Esophagus (tissue), 2 donors: ENCODE data around the gene LOXHD1. TPM values are rescaled to one million over a fixed set of nuclear protein-coding genes. Genes with fewer than 3 reads are reported as not detected.

Experiments
- H3K27ac ChIP-seq, 2 donors: one replicate each; pipeline ENCODE4 v1.5.1; 2013; ENCODE audit warnings: low read depth in 2 of 2, mild to moderate bottlenecking in 2 of 2, inconsistent platforms in 1 of 2, low read length in 1 of 2, moderate library complexity in 1 of 2
- H3K27me3 ChIP-seq, 2 donors: one replicate each; pipeline ENCODE4 v1.6.1; 2013; ENCODE audit warnings: low read length in 2 of 2, control low read depth in 1 of 2, mild to moderate bottlenecking in 1 of 2; ENCODE audit not compliant: insufficient read depth in 2 of 2, control insufficient read depth in 1 of 2
- H3K36me3 ChIP-seq, 2 donors: one replicate each; pipeline ENCODE4 v1.6.1; 2013; ENCODE audit warnings: low read length in 1 of 2; ENCODE audit not compliant: control insufficient read depth in 2 of 2, insufficient read depth in 2 of 2
- H3K4me1 ChIP-seq, 2 donors: one replicate each; pipeline ENCODE4 v1.6.1; 2013; ENCODE audit warnings: low read length in 1 of 2; ENCODE audit not compliant: control insufficient read depth in 2 of 2, insufficient read depth in 2 of 2
- H3K4me3 ChIP-seq, 2 donors: one replicate each; pipeline ENCODE4 v1.5.1; 2013; ENCODE audit warnings: low read length in 2 of 2, mild to moderate bottlenecking in 2 of 2, low read depth in 1 of 2, moderate library complexity in 1 of 2
- H3K9me3 ChIP-seq, 2 donors: one replicate each; pipeline ENCODE4 v1.6.1; 2013; ENCODE audit warnings: mild to moderate bottlenecking in 2 of 2, low read depth in 1 of 2, low read length in 1 of 2, moderate library complexity in 1 of 2; ENCODE audit not compliant: control insufficient read depth in 2 of 2, insufficient read depth in 1 of 2
- WGBS, 2 donors: extraction: QIAGEN DNeasy Blood & Tissue Kit; methylation state at CpG; one replicate each; pipeline ENCODE4 v1.1.7; 2013; 5-methylcytosine and 5-hydroxymethylcytosine counted together
- polyA plus RNA-seq, 2 donors: library from polyadenylated mRNA; stranded (reverse); fragments of 200-250 nt; gene quantifications; one replicate each; pipeline ENCODE4 v1.2.3, GENCODE V29; 2013
- donor health status: healthy with polysubstance abuse.
- donor health status: Bipolar disorder and iron deficiency.

Gene LOXHD1
- polyA plus RNA-seq, 2 donors: 0.02 to 0.04 TPM

DNA sequence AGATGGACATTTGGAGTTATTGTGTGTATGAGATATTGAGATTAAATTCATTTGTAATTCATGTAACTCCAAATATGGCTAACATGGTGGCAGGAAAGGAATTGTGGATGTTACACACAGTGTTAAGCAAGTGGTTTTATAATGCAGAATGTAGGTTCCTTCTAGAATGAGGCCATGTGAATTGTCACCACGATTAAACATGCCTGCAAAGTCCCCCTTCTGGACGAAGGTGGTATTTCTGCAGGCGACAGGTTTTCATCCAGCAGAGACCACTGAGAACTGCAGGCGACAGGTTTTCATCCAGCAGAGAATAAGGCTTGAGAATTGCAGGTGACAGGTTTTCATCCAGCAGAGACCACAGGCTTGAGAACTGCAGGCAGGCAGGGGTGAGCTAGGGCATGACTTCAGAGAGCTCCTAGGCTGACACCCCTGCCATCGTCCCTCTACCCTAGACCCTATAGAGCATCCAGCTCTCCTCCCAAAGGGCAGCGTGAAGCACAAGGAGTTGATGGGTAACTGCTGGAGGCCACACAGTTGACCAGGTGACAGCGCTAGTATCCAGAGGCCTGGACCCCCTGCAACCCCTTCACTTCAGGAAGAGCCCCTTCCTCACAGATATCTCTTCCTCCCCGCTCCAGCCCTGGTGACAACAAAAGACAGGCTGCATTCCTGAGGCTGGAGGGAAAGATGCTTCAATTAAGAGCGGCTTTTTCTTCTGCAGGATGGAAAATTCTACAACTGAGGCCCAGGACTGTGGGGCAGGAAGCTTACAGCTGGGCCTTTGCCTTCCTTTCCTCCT lies 175.8 kb downstream of the LOXHD1 start:
- H3K4me3 ChIP-seq: no peak overlapping the region

DNA sequence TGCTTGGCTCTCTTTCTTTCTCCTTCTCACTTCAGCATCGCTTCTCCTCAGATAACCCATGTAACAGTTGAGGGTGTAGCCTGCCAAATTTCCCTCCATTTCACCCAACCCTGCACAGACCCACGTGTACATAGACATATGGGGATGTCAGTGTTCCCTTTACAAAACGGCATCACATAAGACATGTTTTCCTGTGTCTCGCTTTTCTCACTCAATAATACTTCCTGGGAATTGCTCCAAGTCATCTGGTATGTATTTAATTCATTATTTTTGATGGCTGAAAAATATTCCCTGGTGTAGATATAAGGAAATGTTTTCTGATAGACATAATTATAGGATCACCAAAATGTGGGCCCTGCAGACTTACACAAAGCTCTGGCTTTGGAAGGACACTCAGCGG lies 176.8 kb downstream of the LOXHD1 start:
- peaks cover 0 to 3% of the 10 kb centered on the region in 2 donors for H3K4me1 ChIP-seq
- no peaks in the 10 kb centered on the region for H3K36me3 ChIP-seq
- 29 to 37% methylated on average over 5 of the region's 5 CpGs for WGBS, 2 donors
- H3K9me3 ChIP-seq: peaks cover 0 to 14% of the 10 kb centered on the region in 2 donors
- H3K4me3 ChIP-seq: no peak overlapping the region
- H3K27me3 ChIP-seq: no peaks in the 10 kb centered on the region
- H3K27ac ChIP-seq: no peak overlapping the region

More for the DNA sequence above, 175.8 kb downstream of the LOXHD1 start:
- H3K27me3 ChIP-seq: no peaks in the 10 kb centered on the region
- peaks cover 0 to 3% of the 10 kb centered on the region in 2 donors for H3K4me1 ChIP-seq
- H3K36me3 ChIP-seq: no peaks in the 10 kb centered on the region
- 51 to 52% methylated on average over 9 of the region's 9 CpGs for WGBS, 2 donors
- no peak overlapping the region for H3K27ac ChIP-seq
- H3K9me3 ChIP-seq: peaks cover 0 to 10% of the 10 kb centered on the region in 2 donors

DNA sequence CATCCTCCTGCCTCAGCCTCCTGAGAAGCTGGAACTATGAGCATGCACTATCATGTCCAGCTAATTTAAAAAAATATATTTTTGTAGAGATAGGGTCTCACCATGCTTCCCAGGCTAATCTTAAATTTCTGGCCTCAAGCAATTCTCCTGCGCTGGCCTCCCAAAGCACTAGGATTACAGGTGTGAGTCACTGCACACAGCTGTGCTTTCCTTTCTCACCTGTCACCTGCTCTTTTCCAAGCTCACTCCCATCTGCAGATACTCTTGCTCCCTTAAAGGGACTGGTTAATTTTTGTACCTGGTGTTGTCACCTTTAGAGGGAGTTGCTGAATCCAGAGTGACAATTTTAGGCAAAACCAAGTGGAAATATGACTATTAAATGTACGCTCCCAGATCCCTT lies 178.2 kb downstream of the LOXHD1 start:
- WGBS, 2 donors: 64 to 66% methylated on average over 2 of the region's 2 CpGs
- Histone ChIP-seq H3K9me3 (peaks cover 0 to 16% of the 10 kb centered on the region in 2 donors), H3K27me3 (no peaks in the 10 kb centered on the region), H3K36me3 (no peaks in the 10 kb centered on the region), H3K27ac (no peak overlapping the region), H3K4me1 (peaks cover 0 to 3% of the 10 kb centered on the region in 2 donors), H3K4me3 (no peak overlapping the region)

DNA sequence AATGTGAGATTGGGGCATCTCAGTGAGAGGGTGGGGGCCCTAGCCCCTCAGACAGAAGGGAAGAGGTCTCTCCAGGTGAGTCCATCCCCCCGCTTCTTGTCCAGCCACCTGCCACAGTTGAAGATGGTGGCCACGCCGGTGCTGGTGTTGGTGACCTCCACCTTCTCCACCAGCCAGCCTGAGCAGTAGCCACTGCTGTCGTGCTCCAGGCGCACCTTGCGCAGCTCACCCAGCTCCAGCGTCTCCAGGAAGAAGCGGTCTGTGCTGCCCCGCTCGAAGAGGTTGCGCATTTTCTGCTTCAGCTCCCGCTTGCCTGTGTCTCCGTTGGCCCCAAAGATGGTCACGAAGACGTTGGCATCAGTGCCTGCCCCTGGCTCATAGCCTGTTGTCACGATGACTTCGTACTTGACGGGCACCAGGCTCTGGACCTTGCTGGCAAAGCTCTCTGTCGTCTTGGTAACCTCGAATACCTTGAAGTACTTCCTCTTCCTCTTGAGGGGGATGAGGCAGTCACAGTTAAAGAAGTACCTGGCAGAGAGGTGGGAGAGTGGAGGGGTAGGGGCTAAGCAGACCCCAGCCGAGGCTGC lies 179.5 kb downstream of the LOXHD1 start:
- Histone ChIP-seq H3K9me3 (peaks cover 0 to 6% of the 10 kb centered on the region in 2 donors), H3K4me3 (no peak overlapping the region), H3K4me1 (peaks cover 0 to 3% of the 10 kb centered on the region in 2 donors), H3K27ac (no peak overlapping the region), H3K36me3 (no peaks in the 10 kb centered on the region), H3K27me3 (no peaks in the 10 kb centered on the region)
- WGBS, 2 donors: 80 to 85% methylated on average over 21 of the region's 21 CpGs

DNA sequence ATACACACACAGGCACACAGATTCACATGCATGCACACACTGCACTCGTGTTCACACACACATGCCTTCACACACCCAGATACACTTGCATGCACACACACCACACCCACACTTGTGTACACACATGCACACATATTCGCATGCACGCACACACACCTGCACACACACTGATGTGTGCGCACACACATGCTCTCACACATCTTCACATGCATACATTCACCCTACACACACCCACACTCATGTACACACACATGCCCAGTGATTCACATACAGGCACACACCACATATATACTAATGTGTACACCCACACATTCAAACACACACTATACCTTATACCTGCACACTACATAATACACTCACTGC lies 181.6 kb downstream of the LOXHD1 start:
- H3K36me3 ChIP-seq: no peaks in the 10 kb centered on the region
- no peak overlapping the region for H3K4me3 ChIP-seq
- WGBS, 2 donors: 90 to 92% methylated on average over 4 of the region's 4 CpGs
- H3K4me1 ChIP-seq: no peaks in the 10 kb centered on the region
- H3K27me3 ChIP-seq: no peaks in the 10 kb centered on the region
- H3K9me3 ChIP-seq: peaks cover 0 to 6% of the 10 kb centered on the region in 2 donors
- no peak overlapping the region for H3K27ac ChIP-seq

DNA sequence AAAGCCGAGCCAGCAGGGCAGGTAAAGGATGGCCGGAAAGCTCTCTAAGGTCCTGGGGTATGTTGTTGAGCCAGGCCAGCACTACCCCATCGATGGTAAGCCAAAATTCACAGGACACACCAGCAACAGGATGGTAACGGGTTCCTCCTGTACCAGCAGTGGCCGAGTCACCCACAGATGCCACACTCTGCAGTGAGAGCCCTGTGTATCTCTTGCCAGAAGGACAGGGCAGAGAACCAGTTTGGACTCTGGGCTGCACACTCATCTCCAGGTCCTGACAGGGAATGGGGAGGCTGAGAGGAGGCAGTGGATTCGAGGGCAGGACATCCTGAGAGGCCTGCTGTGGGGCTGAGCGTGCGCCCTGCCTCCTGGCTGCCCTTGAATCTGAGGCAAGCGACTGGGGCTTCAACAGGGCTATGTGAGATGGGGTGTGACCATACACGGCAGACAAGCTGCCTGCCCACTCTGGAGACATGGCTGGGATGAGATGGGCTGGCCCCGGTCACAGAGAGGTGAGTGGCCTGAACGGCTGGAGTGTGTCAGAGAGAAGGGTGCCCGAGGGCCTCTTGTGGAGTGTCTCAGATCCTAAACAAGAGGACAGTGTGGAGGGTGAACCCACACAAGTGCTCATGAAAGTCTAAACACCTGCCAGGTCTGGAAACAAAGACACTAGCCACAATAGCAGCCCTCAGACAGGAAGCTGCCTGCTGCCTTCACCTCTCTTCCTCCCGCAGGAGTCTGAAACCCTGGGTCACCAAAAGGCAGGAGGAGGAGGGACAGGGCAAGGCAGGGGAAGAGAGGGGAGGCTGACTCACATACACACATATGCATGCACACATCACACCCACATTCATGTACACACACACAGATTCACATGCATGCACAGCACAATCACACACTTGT lies 182.3 kb downstream of the LOXHD1 start:
- 74 to 79% methylated on average over 13 to 14 of the region's 14 CpGs for WGBS, 2 donors
- Histone ChIP-seq H3K27ac (no peak overlapping the region), H3K4me3 (no peak overlapping the region), H3K36me3 (no peaks in the 10 kb centered on the region), H3K4me1 (no peaks in the 10 kb centered on the region), H3K27me3 (no peaks in the 10 kb centered on the region), H3K9me3 (peaks cover 0 to 6% of the 10 kb centered on the region in 2 donors)

DNA sequence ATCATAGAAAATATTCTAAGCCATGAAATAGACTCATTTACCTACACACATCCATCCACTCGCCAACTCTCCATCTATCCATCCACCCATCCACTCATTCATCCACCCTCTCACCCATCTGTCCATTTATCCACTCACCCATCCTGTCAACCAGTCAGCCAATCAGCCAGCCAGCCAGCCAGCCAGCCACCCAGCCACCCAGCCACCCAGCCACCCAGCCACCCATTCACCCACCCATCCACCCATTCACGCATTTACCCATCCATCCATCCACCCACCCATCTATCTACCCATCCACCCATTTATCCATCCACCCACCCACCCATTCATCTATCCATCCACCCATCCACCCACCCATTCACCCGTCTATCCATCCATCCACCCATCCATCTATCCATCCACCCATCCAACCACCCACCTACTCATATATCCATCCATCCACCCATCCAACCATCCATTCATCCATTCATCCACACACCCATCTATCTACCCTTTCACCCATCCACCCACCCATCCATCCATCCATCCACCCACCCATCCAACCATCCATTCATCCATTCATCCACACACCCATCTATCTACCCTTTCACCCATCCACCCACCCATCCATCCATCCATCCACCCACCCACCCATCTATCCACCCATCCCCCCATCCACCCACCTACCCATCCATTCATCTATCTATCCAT lies 185.1 kb downstream of the LOXHD1 start:
- Histone ChIP-seq H3K9me3 (peaks cover 0 to 6% of the 10 kb centered on the region in 2 donors), H3K27ac (no peak overlapping the region), H3K4me1 (peaks cover under 1 to 3% of the 10 kb centered on the region in 2 donors), H3K4me3 (no peak overlapping the region), H3K36me3 (no peaks in the 10 kb centered on the region), H3K27me3 (no peaks in the 10 kb centered on the region)
- WGBS, 2 donors: 88 to 96% methylated on average over 3 of the region's 3 CpGs

DNA sequence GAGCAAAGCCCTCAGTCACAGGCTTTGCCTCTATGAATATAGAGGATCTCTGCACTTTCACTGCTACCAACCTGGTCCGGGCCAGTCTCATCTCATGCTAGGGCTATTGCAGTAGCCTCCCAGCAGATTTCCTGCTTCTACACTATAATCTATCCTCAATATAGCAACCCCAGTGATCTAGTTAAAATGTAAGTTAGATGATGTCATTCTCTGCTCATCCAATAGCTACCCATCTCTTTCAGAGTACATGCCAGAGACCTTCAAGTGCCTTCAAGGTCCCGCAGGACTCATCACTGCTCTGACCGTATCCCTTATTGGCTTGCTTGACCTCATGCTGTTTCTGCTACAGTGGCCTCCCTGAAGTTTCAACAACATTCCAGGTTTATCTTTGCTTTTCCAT lies 186.3 kb downstream of the LOXHD1 start:
- H3K27me3 ChIP-seq: no peaks in the 10 kb centered on the region
- H3K27ac ChIP-seq: no peak overlapping the region
- H3K4me3 ChIP-seq: no peak overlapping the region
- H3K4me1 ChIP-seq: peaks cover 6 to 8% of the 10 kb centered on the region in 2 donors
- peaks cover 0 to 6% of the 10 kb centered on the region in 2 donors for H3K9me3 ChIP-seq
- no peaks in the 10 kb centered on the region for H3K36me3 ChIP-seq
- WGBS, 2 donors: 89 to 93% methylated on average over 3 of the region's 3 CpGs
